Esophagus muscularis mucosa (tissue), 4 donors: ENCODE data around the gene RPL12. TPM values are rescaled to one million over a fixed set of nuclear protein-coding genes. Genes with fewer than 3 reads are reported as not detected.

Experiments used
- DNase-seq: peaks from one replicate; pipeline ENCODE4 v3.0.0-alpha.2; 2017; ENCODE audit errors: extremely low spot score
- H3K27ac ChIP-seq, 4 donors: fragments of 200-600 bp; sonication (generic); replicated peaks in 1 of 4; 1 replicate in 3 of 4; 2 replicates in 1 of 4; pipeline ENCODE4 v1.5.1; 2016 to 2019; ENCODE audit warnings: mild to moderate bottlenecking in 1 of 4
- H3K27me3 ChIP-seq, 4 donors: fragments of 200-600 bp; sonication (generic); one replicate each; pipeline versions ENCODE4 v1.5.1 to v1.6.0; 2016 to 2019
- H3K36me3 ChIP-seq, 4 donors: fragments of 200-600 bp; sonication (generic); one replicate each; pipeline ENCODE4 v1.5.1; 2016 to 2019
- H3K4me1 ChIP-seq, 4 donors: fragments of 200-600 bp; sonication (generic); one replicate each; pipeline ENCODE4 v1.5.1; 2016 to 2019
- H3K4me3 ChIP-seq, 4 donors: fragments of 200-600 bp; sonication (generic); 1 replicate in 2 of 4; 2 replicates in 2 of 4; pipeline ENCODE4 v1.5.1; 2016 to 2019; ENCODE audit warnings: mild to moderate bottlenecking in 4 of 4, moderate library complexity in 1 of 4
- H3K9me3 ChIP-seq, 4 donors: fragments of 200-600 bp; sonication (generic); 1 replicate in 3 of 4; 2 replicates in 1 of 4; pipeline ENCODE4 v1.5.1; 2016 to 2019
- EP300 ChIP-seq: sonication (generic); formaldehyde crosslinking; IDR thresholded peaks from one replicate; pipeline ENCODE4 v1.6.1; 2017; ENCODE audit warnings: antibody characterized with exemption
- POLR2A ChIP-seq: fragments of 450-650 bp; IDR thresholded peaks from one replicate; pipeline ENCODE4 v1.6.1; 2017; ENCODE audit warnings: antibody characterized with exemption, moderate library complexity, mild to moderate bottlenecking, low read depth
- POLR2AphosphoS5 ChIP-seq, 2 donors: sonication (generic); formaldehyde crosslinking; IDR thresholded peaks; one replicate each; pipeline ENCODE4 v1.6.1; 2017; ENCODE audit warnings: antibody characterized with exemption in 2 of 2
- WGBS: methylation state at CpG from one replicate; pipeline ENCODE4 v1.1.5; 2018; 5-methylcytosine and 5-hydroxymethylcytosine counted together
- intact Hi-C: fragments of 100-400 bp; cut with DNase I; formaldehyde crosslinking; loops from one replicate; pipeline ENCODE4 v1.15.1; 2023
- total RNA-seq, 4 donors: library from RNA; depleted of rRNA; stranded (reverse); fragments of >200 nt; gene quantifications; one replicate each; pipeline versions ENCODE4 v1.1.0 to v1.2.1, GENCODE V29; 2016
- TF ChIP-seq, protein P1 (sequence below), 3 experiments: fragments of 200-600 bp in 2 of 3; fragments of 450-650 bp in 1 of 3; sonication (generic) in 2 of 3; IDR thresholded peaks; one replicate each; pipeline ENCODE4 v1.5.1; 2017 to 2019; ENCODE audit warnings: antibody characterized with exemption in 3 of 3, mild to moderate bottlenecking in 2 of 3, moderate library complexity in 1 of 3

RPL12 gene
- total RNA-seq, 4 donors from 2014 or later: 880 to 2,334 (median 1,732) TPM

DNA sequence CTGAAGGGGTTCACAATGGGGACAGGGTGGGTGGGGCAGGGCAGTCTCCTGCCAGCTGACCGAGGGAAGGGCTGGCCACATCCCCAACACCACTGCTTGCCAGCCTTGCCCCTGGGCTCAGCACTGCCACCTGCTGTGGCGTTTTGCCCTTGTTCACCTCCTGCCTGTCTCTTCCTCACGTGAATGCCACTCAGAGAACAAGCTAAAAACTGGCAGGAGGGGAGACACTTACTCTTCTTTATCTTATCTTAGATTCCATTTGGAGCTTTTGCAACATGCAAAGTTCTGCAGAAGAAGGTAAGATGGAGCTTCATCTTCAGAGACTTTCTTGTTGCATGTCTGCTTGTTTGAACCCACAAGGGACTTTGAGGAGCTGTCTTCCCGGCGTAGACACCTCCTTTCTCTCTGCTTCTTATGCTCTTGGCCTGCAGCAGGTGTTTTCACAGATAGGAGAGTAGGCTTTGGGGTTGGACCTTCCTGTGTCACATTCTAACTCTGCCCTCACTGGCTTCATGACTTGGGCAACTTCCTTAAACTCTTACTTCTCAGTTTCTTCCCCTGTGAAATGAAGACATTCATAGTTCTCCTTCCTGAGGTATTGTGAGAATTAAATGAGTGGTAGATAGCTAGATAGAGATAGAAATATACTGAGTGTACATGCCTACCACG is 4.3 kb upstream of the RPL12 start:
- Histone ChIP-seq H3K36me3 (peaks cover 22 to 61% (median 54%) of the 10 kb centered on the region in 4 donors), H3K27me3 (no peaks in the 10 kb centered on the region), H3K4me3 (no peak overlapping the region), H3K27ac (no peak overlapping the region), H3K4me1 (peaks cover 18 to 36% (median 24%) of the 10 kb centered on the region in 4 donors), H3K9me3 (no peaks in the 10 kb centered on the region)
- 69% methylated on average over 6 of the region's 6 CpGs for WGBS
- TF ChIP-seq POLR2AphosphoS5 (IDR thresholded peaks at IDR 0.05): no peak
- TF ChIP-seq, protein P1, sequence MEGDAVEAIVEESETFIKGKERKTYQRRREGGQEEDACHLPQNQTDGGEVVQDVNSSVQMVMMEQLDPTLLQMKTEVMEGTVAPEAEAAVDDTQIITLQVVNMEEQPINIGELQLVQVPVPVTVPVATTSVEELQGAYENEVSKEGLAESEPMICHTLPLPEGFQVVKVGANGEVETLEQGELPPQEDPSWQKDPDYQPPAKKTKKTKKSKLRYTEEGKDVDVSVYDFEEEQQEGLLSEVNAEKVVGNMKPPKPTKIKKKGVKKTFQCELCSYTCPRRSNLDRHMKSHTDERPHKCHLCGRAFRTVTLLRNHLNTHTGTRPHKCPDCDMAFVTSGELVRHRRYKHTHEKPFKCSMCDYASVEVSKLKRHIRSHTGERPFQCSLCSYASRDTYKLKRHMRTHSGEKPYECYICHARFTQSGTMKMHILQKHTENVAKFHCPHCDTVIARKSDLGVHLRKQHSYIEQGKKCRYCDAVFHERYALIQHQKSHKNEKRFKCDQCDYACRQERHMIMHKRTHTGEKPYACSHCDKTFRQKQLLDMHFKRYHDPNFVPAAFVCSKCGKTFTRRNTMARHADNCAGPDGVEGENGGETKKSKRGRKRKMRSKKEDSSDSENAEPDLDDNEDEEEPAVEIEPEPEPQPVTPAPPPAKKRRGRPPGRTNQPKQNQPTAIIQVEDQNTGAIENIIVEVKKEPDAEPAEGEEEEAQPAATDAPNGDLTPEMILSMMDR (IDR thresholded peaks at IDR 0.05): peak in 1 of 3 experiments; percentile 14
- TF ChIP-seq POLR2A: no peak
- DNase-seq: no peak
- intact Hi-C loops: no loop called here

DNA sequence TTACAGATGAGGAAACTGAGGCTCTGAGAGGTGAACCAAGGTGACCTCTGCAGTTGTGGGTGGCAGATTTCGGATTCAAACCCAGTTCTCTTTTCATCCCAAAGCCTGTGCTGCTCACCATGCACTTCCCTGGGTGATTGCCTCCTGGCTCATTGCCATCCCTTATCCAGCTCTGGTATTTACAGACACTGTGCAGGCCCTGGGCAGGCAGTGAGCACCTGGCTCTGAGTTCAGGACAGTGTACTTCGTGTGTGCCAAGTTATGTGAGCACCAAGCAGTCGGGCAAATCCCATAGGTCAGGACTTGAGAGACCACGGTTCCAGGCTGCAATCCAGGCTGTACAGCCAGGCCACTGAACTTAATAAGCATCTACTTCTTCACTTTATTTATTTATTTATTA is 1.5 kb upstream of the RPL12 start:
- Histone ChIP-seq H3K4me1 (peaks cover 41 to 55% (median 45%) of the 10 kb centered on the region in 4 donors), H3K27ac (peak overlapping the region; percentile 93 to 96 (median 95))
- no peak for DNase-seq

DNA sequence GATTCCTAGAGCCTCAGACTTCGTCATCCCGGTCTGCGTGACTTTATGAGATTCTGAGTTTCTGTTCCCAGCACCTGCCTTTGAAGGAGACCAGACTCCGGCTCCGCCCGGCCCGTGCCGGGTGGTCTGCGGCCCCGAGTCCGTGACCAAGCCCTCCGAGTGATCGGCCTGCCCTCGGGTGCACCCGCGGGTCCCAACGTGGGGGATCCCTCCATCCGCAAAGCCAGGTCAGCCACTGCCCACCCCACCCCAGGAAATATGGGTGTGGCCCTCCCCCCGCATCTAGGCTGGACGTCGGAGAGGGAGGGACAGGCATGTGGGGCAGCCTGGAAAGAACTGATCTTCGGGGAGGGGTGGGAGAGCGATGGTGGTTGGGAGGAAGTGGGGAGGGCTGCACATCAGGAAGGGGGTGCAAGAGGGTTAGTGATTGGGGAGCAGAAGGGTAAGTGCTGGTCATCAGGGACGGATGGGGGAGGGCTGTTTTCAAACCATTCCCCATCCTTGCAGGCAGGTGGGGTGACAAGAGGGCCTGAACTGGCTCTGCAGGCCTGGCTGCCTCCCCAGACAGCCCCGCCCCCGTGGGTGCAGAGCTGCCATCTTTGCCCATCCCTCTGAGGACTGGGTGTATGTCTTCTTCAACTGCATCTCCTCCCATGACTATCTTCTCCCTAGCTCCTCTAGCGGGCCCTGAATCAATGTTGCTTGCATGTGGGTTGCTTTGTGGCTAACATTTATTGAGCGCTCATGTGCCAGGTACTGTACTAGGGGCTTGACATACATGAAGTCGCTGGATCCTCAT is 851 bp upstream of the RPL12 start:
- H3K9me3 ChIP-seq: no peaks in the 10 kb centered on the region
- WGBS: 19% methylated on average over 13 of the region's 29 CpGs
- peak overlapping the region; percentile 93 to 96 (median 95) for H3K27ac ChIP-seq
- TF ChIP-seq, protein P1 (IDR thresholded peaks at IDR 0.05): no peak
- TF ChIP-seq EP300 (no peak), POLR2AphosphoS5 (IDR thresholded peaks at IDR 0.05) (no peak), POLR2A (no peak)
- H3K4me1 ChIP-seq: peaks cover 41 to 55% (median 45%) of the 10 kb centered on the region in 4 donors
- intact Hi-C loops: loop anchor here (2.0 kb wide), 1 partner anchor 55 kb away; the partner anchor contains the start of gene SLC2A8
- H3K27me3 ChIP-seq: no peaks in the 10 kb centered on the region
- H3K36me3 ChIP-seq: peaks cover 24 to 60% (median 52%) of the 10 kb centered on the region in 4 donors
- H3K4me3 ChIP-seq: peak overlapping the region; percentile 81 to 96 (median 82)
- no peak for DNase-seq

More for the DNA sequence above, 1.5 kb upstream of the RPL12 start:
- H3K36me3 ChIP-seq: peaks cover 24 to 60% (median 52%) of the 10 kb centered on the region in 4 donors
- H3K4me3 ChIP-seq: peak overlapping the region; percentile 81 to 96 (median 82)
- no peaks in the 10 kb centered on the region for H3K9me3 ChIP-seq
- no peaks in the 10 kb centered on the region for H3K27me3 ChIP-seq
- 47% methylated on average over 4 of the region's 4 CpGs for WGBS
- intact Hi-C loops: no loop called here
- TF ChIP-seq POLR2A (no peak), POLR2AphosphoS5 (IDR thresholded peaks at IDR 0.05) (peak in 1 of 2 donors; percentile 67)

DNA sequence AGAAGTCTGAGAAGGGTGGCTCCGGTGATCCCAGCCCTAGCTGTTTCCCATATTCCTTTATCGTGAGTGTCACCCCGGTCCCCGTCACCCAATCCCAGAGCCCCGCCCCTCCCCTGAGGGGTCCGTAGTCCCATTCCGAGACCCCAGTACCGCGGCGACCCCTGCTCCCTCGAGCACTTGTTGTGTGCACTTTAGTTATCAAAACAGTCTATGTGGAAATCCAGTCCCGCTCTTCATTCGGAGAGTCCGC is 327 bp upstream of the RPL12 start:
- peaks cover 41 to 55% (median 45%) of the 10 kb centered on the region in 4 donors for H3K4me1 ChIP-seq
- no peak for DNase-seq
- no peaks in the 10 kb centered on the region for H3K9me3 ChIP-seq
- no peaks in the 10 kb centered on the region for H3K27me3 ChIP-seq
- H3K36me3 ChIP-seq: peaks cover 26 to 60% (median 52%) of the 10 kb centered on the region in 4 donors
- intact Hi-C loops: loop anchor here (2.0 kb wide), 1 partner anchor 55 kb away; the partner anchor contains the start of gene SLC2A8
- TF ChIP-seq POLR2A: no peak
- TF ChIP-seq EP300: no peak
- TF ChIP-seq, protein P1 (IDR thresholded peaks at IDR 0.05): no peak
- TF ChIP-seq POLR2AphosphoS5 (IDR thresholded peaks at IDR 0.05): no peak
- H3K27ac ChIP-seq: peak overlapping the region; percentile 93 to 96 (median 95)
- H3K4me3 ChIP-seq: peak overlapping the region; percentile 81 to 96 (median 82)
- WGBS: 2% methylated on average over 14 of the region's 14 CpGs

DNA sequence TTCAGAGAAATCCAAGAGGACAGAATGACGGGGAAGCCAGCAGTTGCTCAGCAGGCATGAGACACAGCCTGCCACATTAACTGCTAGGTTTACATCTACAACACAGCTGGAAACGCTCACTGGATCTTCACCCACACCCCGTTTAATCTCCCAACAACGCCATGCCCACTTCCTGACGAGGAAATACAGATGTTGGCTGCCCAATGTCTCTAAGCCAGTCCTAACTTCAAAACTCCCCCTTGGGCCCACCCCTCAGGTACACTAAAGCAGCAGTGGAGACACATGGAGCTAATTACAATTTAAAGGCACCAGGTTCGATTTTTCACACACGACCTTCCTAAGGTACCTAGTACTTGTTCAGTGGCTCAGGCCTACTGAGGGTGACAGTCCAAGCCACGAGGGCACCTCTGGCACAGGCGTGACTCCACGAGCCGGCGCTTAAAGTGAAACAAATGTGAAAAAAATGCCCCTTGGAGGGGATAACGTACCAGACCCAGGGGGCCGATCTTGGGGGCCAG is 904 bp downstream of the RPL12 start:
- no peaks in the 10 kb centered on the region for H3K9me3 ChIP-seq
- intact Hi-C loops: loop anchor here (2.0 kb wide), 1 partner anchor 54 kb away; the partner anchor contains the start of gene SLC2A8
- DNase-seq: no peak
- peaks cover 41 to 48% (median 44%) of the 10 kb centered on the region in 4 donors for H3K4me1 ChIP-seq
- no peaks in the 10 kb centered on the region for H3K27me3 ChIP-seq
- TF ChIP-seq, protein P1 (IDR thresholded peaks at IDR 0.05): no peak
- no peak for TF ChIP-seq POLR2AphosphoS5 (IDR thresholded peaks at IDR 0.05)
- no peak for TF ChIP-seq EP300
- TF ChIP-seq POLR2A: no peak
- H3K27ac ChIP-seq: peak overlapping the region; percentile 93 to 96 (median 95)
- H3K36me3 ChIP-seq: peaks cover 29 to 62% (median 57%) of the 10 kb centered on the region in 4 donors
- H3K4me3 ChIP-seq: peak overlapping the region; percentile 81 to 96 (median 82)
- 3% methylated on average over 14 of the region's 14 CpGs for WGBS
